H1 (cell line): ENCODE measurements around the gene NGEF. TPM values are rescaled to one million over a fixed set of nuclear protein-coding genes. Genes with fewer than 3 reads are reported as not detected.

ENCODE experiments used
- CTCF ChIA-PET: fragments of 300-600 bp; sonication (Branson Sonifier 250); formaldehyde crosslinking; loops from one replicate; lab custom pipeline; 2021; ENCODE audit not compliant: partially characterized antibody; lab: Charles Lee
- POLR2A ChIA-PET: fragments of 300-600 bp; sonication (Branson Sonifier 250); formaldehyde crosslinking; loops from one replicate; lab custom pipeline; 2021; ENCODE audit warnings: inconsistent platforms; ENCODE audit not compliant: partially characterized antibody; lab: Charles Lee
- DNase-seq, 2 experiments: peaks; one replicate each; pipeline versions ENCODE4 v3.0.0 to v3.0.0-alpha.2; 2010 to 2022; ENCODE audit warnings: low spot score in 2 of 2, low read depth in 1 of 2, mixed read lengths in 1 of 2
- FAIRE-seq: peaks from 2 replicates; lab custom pipeline; 2011; peaks lifted over from hg19 to GRCh38; lab: Jason Lieb, UNC
- H2AFZ ChIP-seq: 2 replicates; pipeline ENCODE4 v1.8.1; 2012; ENCODE audit warnings: low read length, inconsistent platforms
- H2AK5ac ChIP-seq: 2 replicates; pipeline ENCODE4 v1.6.1; 2013; ENCODE audit warnings: low read depth, low read length
- H2BK120ac ChIP-seq: replicated peaks from 2 replicates; pipeline ENCODE3; 2013; ENCODE audit warnings: low read depth, low read length, inconsistent platforms
- H2BK12ac ChIP-seq: 2 replicates; pipeline ENCODE4 v1.6.1; 2013; ENCODE audit warnings: low read depth, low read length
- H2BK15ac ChIP-seq: 2 replicates; pipeline ENCODE4 v1.6.1; 2013; ENCODE audit warnings: low read length
- H2BK20ac ChIP-seq: 2 replicates; pipeline ENCODE4 v1.6.1; 2013; ENCODE audit warnings: low read length
- H2BK5ac ChIP-seq: 2 replicates; pipeline ENCODE4 v1.6.1; 2013; ENCODE audit warnings: low read depth, low read length
- H3K14ac ChIP-seq: 2 replicates; pipeline ENCODE4 v1.6.1; 2013; ENCODE audit warnings: inconsistent platforms; ENCODE audit not compliant: insufficient read length
- H3K18ac ChIP-seq: 2 replicates; pipeline ENCODE4 v1.6.1; 2013; ENCODE audit warnings: low read length; ENCODE audit errors: extremely low read depth
- H3K23ac ChIP-seq: 2 replicates; pipeline ENCODE4 v1.6.1; 2013; ENCODE audit warnings: inconsistent platforms; ENCODE audit not compliant: insufficient read length
- H3K23me2 ChIP-seq: 2 replicates; pipeline ENCODE4 v1.6.1; 2013; ENCODE audit warnings: low read depth, low read length
- H3K27ac ChIP-seq: 2 replicates; pipeline ENCODE4 v1.6.1; 2011; ENCODE audit warnings: low read depth, low read length, inconsistent platforms
- H3K27me3 ChIP-seq, 4 experiments: replicated peaks in 1 of 4; 1 replicate in 1 of 4; 2 replicates in 3 of 4; pipeline versions ENCODE4 v1.6.1 to v1.8.1; 2011 to 2013; ENCODE audit warnings: low read length in 3 of 4, mild to moderate bottlenecking in 3 of 4, inconsistent platforms in 2 of 4, mixed read lengths in 2 of 4, moderate library complexity in 1 of 4; ENCODE audit not compliant: control insufficient read depth in 3 of 4, insufficient read depth in 3 of 4; ENCODE audit errors: extremely low read depth in 1 of 4
- H3K36me3 ChIP-seq, 4 experiments: 2 replicates each; pipeline versions ENCODE4 v1.6.1 to v1.8.1; 2011 to 2013; ENCODE audit warnings: mild to moderate bottlenecking in 4 of 4, low read length in 3 of 4, moderate library complexity in 2 of 4, control low read depth in 1 of 4, inconsistent platforms in 1 of 4; ENCODE audit not compliant: insufficient read depth in 4 of 4, control insufficient read depth in 2 of 4
- H3K4ac ChIP-seq: replicated peaks from 2 replicates; pipeline ENCODE3; 2013; ENCODE audit warnings: low read length, low read depth, mixed read lengths, inconsistent platforms; ENCODE audit not compliant: insufficient read length
- H3K4me1 ChIP-seq, 4 experiments: replicated peaks in 1 of 4; 1 replicate in 1 of 4; 2 replicates in 3 of 4; pipeline versions ENCODE4 v1.6.1 to v1.8.1; 2011 to 2013; ENCODE audit warnings: low read length in 3 of 4, inconsistent platforms in 2 of 4, mixed read lengths in 1 of 4; ENCODE audit not compliant: insufficient read depth in 4 of 4, control insufficient read depth in 3 of 4
- H3K4me2 ChIP-seq, 2 experiments: 2 replicates each; pipeline versions ENCODE4 v1.6.1 to v1.8.1; 2011 to 2013; ENCODE audit warnings: low read depth in 2 of 2, low read length in 2 of 2, control low read depth in 1 of 2, inconsistent platforms in 1 of 2, mild to moderate bottlenecking in 1 of 2; ENCODE audit not compliant: insufficient read depth in 1 of 2
- H3K4me3 ChIP-seq, 4 experiments: fragments of 200-600, 300-600 bp in 1 of 4; sonication (generic), shearing (Covaris generic), sonication (Bioruptor Twin) in 1 of 4; 2 replicates each; pipeline versions ENCODE4 v1.5.1 to v1.8.1; 2011 to 2016; ENCODE audit warnings: low read length in 4 of 4, low read depth in 3 of 4, control low read depth in 2 of 4, inconsistent platforms in 2 of 4, mild to moderate bottlenecking in 2 of 4, mixed read lengths in 1 of 4, moderate library complexity in 1 of 4; ENCODE audit not compliant: insufficient read depth in 2 of 4; ENCODE audit errors: extremely low read depth in 1 of 4
- H3K56ac ChIP-seq: replicated peaks from 2 replicates; pipeline ENCODE3; 2013; ENCODE audit warnings: low read depth, mild to moderate bottlenecking, mixed read lengths, low read length, inconsistent platforms; ENCODE audit not compliant: insufficient read length
- H3K79me1 ChIP-seq: 2 replicates; pipeline ENCODE4 v1.6.1; 2013; ENCODE audit warnings: low read depth, low read length, control low read depth
- H3K79me2 ChIP-seq, 2 experiments: 2 replicates each; pipeline versions ENCODE4 v1.6.1 to v1.8.1; 2012 to 2013; ENCODE audit warnings: low read length in 2 of 2, mild to moderate bottlenecking in 2 of 2, inconsistent platforms in 1 of 2; ENCODE audit not compliant: insufficient read depth in 2 of 2, control insufficient read depth in 1 of 2
- H3K9ac ChIP-seq, 4 experiments: replicated peaks in 1 of 4; 1 replicate in 1 of 4; 2 replicates in 3 of 4; pipeline versions ENCODE4 v1.6.1 to v1.8.1; 2011 to 2013; ENCODE audit warnings: low read depth in 3 of 4, low read length in 3 of 4, control low read depth in 2 of 4, mild to moderate bottlenecking in 2 of 4, moderate library complexity in 2 of 4, inconsistent platforms in 1 of 4; ENCODE audit errors: extremely low read depth in 1 of 4
- H3K9me3 ChIP-seq, 2 experiments: 2 replicates each; pipeline versions ENCODE4 v1.6.1 to v1.8.1; 2012 to 2013; ENCODE audit warnings: mild to moderate bottlenecking in 2 of 2, moderate library complexity in 2 of 2, control low read depth in 1 of 2, inconsistent platforms in 1 of 2, low read depth in 1 of 2, low read length in 1 of 2, mixed read lengths in 1 of 2; ENCODE audit not compliant: insufficient read depth in 2 of 2
- H4K20me1 ChIP-seq, 2 experiments: replicated peaks in 1 of 2; 2 replicates each; pipeline versions ENCODE3 to v1.8.1; 2011 to 2013; ENCODE audit warnings: inconsistent platforms in 2 of 2, low read length in 2 of 2, mild to moderate bottlenecking in 1 of 2; ENCODE audit not compliant: insufficient read depth in 2 of 2, control insufficient read depth in 1 of 2
- H4K5ac ChIP-seq: 2 replicates; pipeline ENCODE4 v1.6.1; 2013; ENCODE audit warnings: low read length, low read depth, mixed read lengths, inconsistent platforms; ENCODE audit not compliant: insufficient read length
- H4K8ac ChIP-seq: 2 replicates; pipeline ENCODE4 v1.8.0; 2013; ENCODE audit warnings: mild to moderate bottlenecking, moderate library complexity, low read length, inconsistent platforms; ENCODE audit not compliant: insufficient read depth; ENCODE audit errors: extremely low read depth
- H4K91ac ChIP-seq: replicated peaks from 2 replicates; pipeline ENCODE3; 2013; ENCODE audit warnings: low read length, mixed read lengths, inconsistent platforms; ENCODE audit not compliant: insufficient read length
- BCL11A ChIP-seq, 2 experiments: IDR thresholded peaks; one replicate each; pipeline ENCODE4 v1.6.1; 2011; ENCODE audit warnings: low read depth in 2 of 2, low read length in 2 of 2, mild to moderate bottlenecking in 2 of 2
- CHD1 ChIP-seq: IDR thresholded peaks from 2 replicates; pipeline ENCODE4 v1.6.1; 2012; ENCODE audit warnings: low read depth, low read length, improper control_type of control experiment
- CREB1 ChIP-seq: IDR thresholded peaks from 2 replicates; pipeline ENCODE4 v1.6.1; 2012; ENCODE audit warnings: inconsistent platforms
- EP300 ChIP-seq, 2 experiments: IDR thresholded peaks; 1 replicate in 1 of 2; 2 replicates in 1 of 2; pipeline ENCODE4 v1.6.1; 2011 to 2012; ENCODE audit warnings: low read depth in 2 of 2, low read length in 2 of 2, mild to moderate bottlenecking in 2 of 2, borderline replicate concordance in 1 of 2, inconsistent platforms in 1 of 2, moderate library complexity in 1 of 2
- GTF2F1 ChIP-seq: IDR thresholded peaks from 2 replicates; pipeline ENCODE4 v1.6.1; 2012; ENCODE audit warnings: low read depth, low read length, improper control_type of control experiment, borderline replicate concordance
- JUN ChIP-seq: IDR thresholded peaks from 2 replicates; pipeline ENCODE4 v1.6.1; 2011; ENCODE audit warnings: low read depth, mild to moderate bottlenecking, improper control_type of control experiment, low read length
- KDM5A ChIP-seq: fragments of 200-600 bp; IDR thresholded peaks from 2 replicates; pipeline ENCODE4 v1.7.1; 2012; ENCODE audit warnings: mild to moderate bottlenecking, low read length, inconsistent platforms, mixed read lengths
- POLR2A ChIP-seq, 2 experiments: IDR thresholded peaks; 1 replicate in 1 of 2; 2 replicates in 1 of 2; pipeline ENCODE4 v1.6.1; 2011; ENCODE audit warnings: low read depth in 2 of 2, low read length in 2 of 2, mild to moderate bottlenecking in 2 of 2; ENCODE audit errors: control extremely low read depth in 1 of 2
- RFX5 ChIP-seq: IDR thresholded peaks from 2 replicates; pipeline ENCODE4 v1.6.1; 2011; ENCODE audit warnings: low read depth, low read length, improper control_type of control experiment, borderline replicate concordance
- RXRA ChIP-seq: IDR thresholded peaks from 2 replicates; pipeline ENCODE4 v1.6.1; 2011; ENCODE audit warnings: low read depth, mild to moderate bottlenecking, low read length, moderate library complexity; ENCODE audit not compliant: insufficient read depth
- SAP30 ChIP-seq: fragments of 300-600 bp; sonication (generic); IDR thresholded peaks from 2 replicates; pipeline ENCODE4 v1.7.1; 2012; ENCODE audit warnings: low read length, moderate library complexity, mild to moderate bottlenecking, inconsistent platforms; ENCODE audit not compliant: insufficient read depth, insufficient replicate concordance
- SRF ChIP-seq: IDR thresholded peaks from 2 replicates; pipeline ENCODE4 v1.6.1; 2011; ENCODE audit warnings: mild to moderate bottlenecking, low read depth, low read length, moderate library complexity
- YY1 ChIP-seq: IDR thresholded peaks from 2 replicates; pipeline ENCODE4 v1.6.1; 2011; ENCODE audit warnings: low read depth, mild to moderate bottlenecking, low read length
- WGBS, 2 experiments: shearing (Covaris generic) in 1 of 2; methylation state at CpG; one replicate each; pipeline versions ENCODE4 v1.1.6 to v1.1.7; 2013 to 2015; ENCODE audit warnings: low lambda C conversion rate in 2 of 2, mixed read lengths in 2 of 2, inconsistent platforms in 1 of 2, low coverage in 1 of 2, missing lambda C conversion rate in 1 of 2; ENCODE audit not compliant: insufficient replicate concordance in 2 of 2, insufficient coverage in 1 of 2, insufficient read length in 1 of 2; ENCODE audit errors: extremely low coverage in 1 of 2, missing lambda C conversion rate in 1 of 2; 5-methylcytosine and 5-hydroxymethylcytosine counted together
- polyA plus RNA-seq, 7 experiments: library from polyadenylated mRNA; depleted of rRNA in 3 of 7; stranded (reverse) in 5 of 7; unstranded in 2 of 7; fragments of >200 nt in 5 of 7; fragments of 200-250 nt in 2 of 7; gene quantifications; 1 replicate in 5 of 7; 2 replicates in 1 of 7; 4 replicates in 1 of 7; pipeline versions ENCODE4 v1.2.1 to v1.2.3, GENCODE V29; 2011 to 2013; ENCODE audit warnings: missing spikeins in 2 of 7, mixed read lengths in 2 of 7
- total RNA-seq: library from RNA; stranded (reverse); fragmentation: NEBNext Ultra II Directional; extraction: Animal tissue kit (Norgen Biotek cat#: 25700); gene quantifications from 2 replicates; pipeline ENCODE4 v1.2.1, GENCODE V29; 2021

Gene NGEF
- total and polyA plus RNA-seq, 2 of the 8 experiments (the other 6 are each of a cell fraction or from before 2014, with no cell fraction given) = 2.7 to 3.2 TPM

DNA sequence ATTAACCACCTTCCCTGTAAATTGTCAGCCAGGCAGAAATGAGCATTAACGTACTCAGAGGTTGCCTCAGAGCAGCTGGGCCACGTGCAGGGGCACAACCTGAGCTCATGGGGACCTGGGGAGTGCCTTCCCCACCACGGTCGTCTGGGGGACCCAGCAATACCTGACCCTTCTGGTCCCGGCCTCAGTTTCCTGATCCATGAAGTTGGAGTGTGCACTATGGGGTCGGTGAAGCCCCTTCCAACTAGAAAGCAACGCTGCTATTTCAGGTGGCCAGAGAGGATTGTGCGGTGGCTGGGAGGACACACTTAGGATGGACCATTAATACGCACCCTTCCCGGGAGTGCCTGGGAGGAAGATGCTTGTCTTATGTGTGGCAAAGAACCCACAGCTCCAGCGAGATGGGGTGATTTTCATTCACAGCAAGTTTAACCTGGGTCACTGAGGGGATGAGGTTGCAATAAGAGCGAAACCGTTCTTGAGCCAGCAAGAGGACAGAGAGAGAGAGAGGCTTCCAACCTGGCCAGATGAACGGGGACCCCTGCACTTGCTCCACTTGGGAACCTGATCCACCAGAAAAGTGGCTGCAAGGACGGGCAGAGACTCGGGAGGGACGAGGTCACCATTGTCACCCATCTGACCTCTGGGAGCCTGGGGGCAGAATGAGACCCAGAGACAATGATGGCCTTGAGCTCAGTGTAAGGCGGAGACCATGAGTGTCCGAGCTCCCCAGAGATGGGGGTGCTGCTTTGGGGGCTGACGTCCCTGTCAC, 36.2 kb downstream of the NGEF start:
- 87% methylated on average over 19 of the region's 20 CpGs; no CpG with 5 or more reads in 1 of the 2 experiments for WGBS, 2 experiments
- POLR2A ChIA-PET = no interaction called here
- no peak for FAIRE-seq
- TF ChIP-seq JUN (no peak), RXRA (no peak), RFX5 (no peak), SAP30 (no peak), SRF (no peak), CREB1 (no peak), POLR2A (IDR thresholded peaks at IDR 0.05; ENCODE audit: control extremely low read depth in 1 of 2, low read depth in 2 of 2, low read length in 2 of 2) (no peak), YY1 (no peak), EP300 (IDR thresholded peaks at IDR 0.05; ENCODE audit: borderline replicate concordance in 1 of 2, low read depth in 2 of 2, low read length in 2 of 2) (no peak), KDM5A (no peak), CHD1 (no peak), BCL11A (IDR thresholded peaks at IDR 0.05; ENCODE audit: low read depth in 2 of 2, low read length in 2 of 2) (no peak), GTF2F1 (no peak)

More for the DNA sequence above, 36.2 kb downstream of the NGEF start:
- Histone ChIP-seq H4K20me1 (no peaks in the 10 kb centered on the region), H2BK20ac (no peak overlapping the region), H3K9me3 (no peaks in the 10 kb centered on the region), H3K14ac (no peak overlapping the region), H3K36me3 (no peaks in the 10 kb centered on the region), H3K23ac (no peak overlapping the region), H3K18ac (no peak overlapping the region), H4K8ac (no peak overlapping the region; the same call in none of the 2 replicates), H3K4me1 (peaks cover 0 to 6% (median 1%) of the 10 kb centered on the region in 4 experiments; a peak in 3 of 7 replicates), H3K79me1 (no peaks in the 10 kb centered on the region), H3K56ac (no peak overlapping the region), H3K9ac (no peak overlapping the region), H3K27ac (no peak overlapping the region), H2AK5ac (no peak overlapping the region), H3K4me2 (no peak overlapping the region), H3K4me3 (no peak overlapping the region), H2BK15ac (no peak overlapping the region), H3K27me3 (no peaks in the 10 kb centered on the region), H2AFZ (no peak overlapping the region), H3K23me2 (no peaks in the 10 kb centered on the region), H2BK12ac (no peak overlapping the region), H2BK120ac (no peak overlapping the region), H3K79me2 (no peaks in the 10 kb centered on the region), H2BK5ac (no peak overlapping the region), H4K5ac (no peak overlapping the region), H3K4ac (no peak overlapping the region), H4K91ac (no peak overlapping the region)
- CTCF ChIA-PET = interaction anchor here (0.5 to 10.9 kb wide), 8 partner anchors 8 to 258 kb away, joined by 3 to 70 read pairs (median 5); partner anchors contain the start of gene NEU2
- DNase-seq = no peak
